GM23338 (cell line): Measurements from ENCODE around the gene UVRAG. TPM values are rescaled to one million over a fixed set of nuclear protein-coding genes. Genes with fewer than 3 reads are reported as not detected.

ENCODE experiments used
- ATAC-seq: fragments of 200-7000 bp; cut with Tn5 transposase; 3 replicates; pipeline ENCODE4 v1.9.1; 2020
- DNase-seq: peaks from one replicate; pipeline ENCODE4 v3.0.0-alpha.2; 2015; ENCODE audit warnings: low spot score
- H2AFZ ChIP-seq: fragments of 200-600 bp; sonication (generic); 2 replicates; pipeline ENCODE4 v1.8.0; 2016; ENCODE audit warnings: antibody characterized with exemption, mild to moderate bottlenecking, moderate library complexity
- H3F3A ChIP-seq: fragments of 200-600 bp; sonication (generic); replicated peaks from 2 replicates; pipeline ENCODE4 v1.8.0; 2017; ENCODE audit warnings: antibody characterized with exemption, mixed run types, low read depth
- H3K27ac ChIP-seq: fragments of 200-600 bp; sonication (generic); 2 replicates; pipeline ENCODE4 v1.6.1; 2016; ENCODE audit warnings: low read depth
- H3K27me3 ChIP-seq: fragments of 200-600 bp; sonication (generic); 2 replicates; pipeline ENCODE4 v1.8.0; 2016; ENCODE audit warnings: mild to moderate bottlenecking, mixed run types, moderate library complexity; ENCODE audit not compliant: insufficient read depth
- H3K36me3 ChIP-seq: fragments of 200-600 bp; sonication (generic); 2 replicates; pipeline ENCODE4 v1.8.0; 2016; ENCODE audit warnings: mild to moderate bottlenecking; ENCODE audit not compliant: insufficient read depth
- H3K4me1 ChIP-seq: fragments of 200-600 bp; sonication (generic); 2 replicates; pipeline ENCODE4 v1.8.0; 2016; ENCODE audit warnings: mild to moderate bottlenecking, moderate library complexity; ENCODE audit not compliant: insufficient read depth
- H3K4me2 ChIP-seq: fragments of 200-600 bp; sonication (generic); 2 replicates; pipeline ENCODE4 v1.7.1; 2017; ENCODE audit warnings: mixed run types
- H3K4me3 ChIP-seq: fragments of 200-600 bp; sonication (generic); 2 replicates; pipeline ENCODE4 v1.6.1; 2016; ENCODE audit warnings: mixed run types
- H3K79me2 ChIP-seq: fragments of 200-600 bp; sonication (generic); replicated peaks from 2 replicates; pipeline ENCODE4 v1.8.0; 2017; ENCODE audit warnings: mild to moderate bottlenecking; ENCODE audit not compliant: insufficient read depth
- H3K9me2 ChIP-seq: fragments of 200-600 bp; sonication (generic); 2 replicates; pipeline ENCODE4 v1.8.0; 2017; ENCODE audit not compliant: insufficient read depth
- H4K20me1 ChIP-seq: fragments of 200-600 bp; sonication (generic); replicated peaks from 2 replicates; pipeline ENCODE4 v1.8.0; 2017; ENCODE audit warnings: mild to moderate bottlenecking; ENCODE audit not compliant: insufficient read depth
- H3K27ac Mint-ChIP-seq: 2 replicates; pipeline ENCODE4 v1.8.0; 2020; ENCODE audit warnings: inconsistent platforms, mild to moderate bottlenecking, moderate library complexity, mixed read lengths
- H3K27me3 Mint-ChIP-seq: 3 replicates; pipeline ENCODE4 v1.8.0; 2022; ENCODE audit warnings: low read depth, mild to moderate bottlenecking, moderate library complexity, mixed read lengths, inconsistent platforms; ENCODE audit not compliant: insufficient read depth, poor library complexity
- H3K36me3 Mint-ChIP-seq: 3 replicates; pipeline ENCODE4 v1.8.0; 2021; ENCODE audit warnings: low read depth, mild to moderate bottlenecking, inconsistent platforms, moderate library complexity, mixed read lengths
- H3K4me1 Mint-ChIP-seq: 3 replicates; pipeline ENCODE4 v1.8.0; 2020; ENCODE audit warnings: mild to moderate bottlenecking, inconsistent platforms, mixed read lengths
- H3K4me3 Mint-ChIP-seq: 3 replicates; pipeline ENCODE4 v1.8.0; 2021; ENCODE audit warnings: moderate library complexity, mild to moderate bottlenecking, inconsistent platforms, mixed read lengths
- H3K9me3 Mint-ChIP-seq: 3 replicates; pipeline ENCODE4 v1.8.0; 2020; ENCODE audit warnings: moderate library complexity, mild to moderate bottlenecking, inconsistent platforms, mixed read lengths
- EZH2phosphoT487 ChIP-seq: fragments of 200-600 bp; sonication (generic); IDR thresholded peaks from one replicate; pipeline ENCODE4 v1.8.1; 2018; ENCODE audit warnings: antibody characterized with exemption; ENCODE audit not compliant: unreplicated experiment
- JUNB ChIP-seq: IDR thresholded peaks from one replicate; pipeline ENCODE4 v1.6.1; 2016; ENCODE audit warnings: antibody characterized with exemption; ENCODE audit not compliant: unreplicated experiment
- NANOG ChIP-seq: IDR thresholded peaks from 2 replicates; pipeline ENCODE4 v1.6.1; 2016; ENCODE audit warnings: antibody characterized with exemption, borderline replicate concordance
- POLR2AphosphoS5 ChIP-seq: IDR thresholded peaks from 2 replicates; pipeline ENCODE4 v1.6.1; 2016; ENCODE audit warnings: antibody characterized with exemption, low read depth
- ZNF462 ChIP-seq: fragments of 250-450 bp; sonication (Bioruptor Pico); IDR thresholded peaks from 2 replicates; pipeline ENCODE4 v1.5.0; 2020; ENCODE audit warnings: mild to moderate bottlenecking, moderate library complexity
- polyA plus RNA-seq: library from polyadenylated mRNA; unstranded; fragments of >200 nt; fragmentation: Nextera tagmentation; extraction: Ambion mirVana; gene quantifications from 2 replicates; pipeline ENCODE4 v1.2.1, GENCODE V29; 2016
- total RNA-seq: library from RNA; depleted of rRNA; stranded (reverse); fragments of >200 nt; shearing (Covaris generic); gene quantifications from 2 replicates; pipeline ENCODE4 v1.2.3, GENCODE V29; 2014
- TF ChIP-seq, protein P1 (sequence below), 2 experiments: fragments of 200-600 bp in 1 of 2; sonication (generic) in 1 of 2; conservative IDR thresholded peaks; 2 replicates each; pipeline versions ENCODE4 v1.5.1 to v1.6.1; 2016 to 2017; ENCODE audit warnings: antibody characterized with exemption in 2 of 2, low read depth in 2 of 2, mild to moderate bottlenecking in 2 of 2, moderate library complexity in 1 of 2

Gene UVRAG
- total and polyA plus RNA-seq, 2 experiments from 2014 or later = 15.3 to 17.4 TPM

- TF ChIP-seq ZNF462 (CRISPR knock-in tag) (no peak), JUNB (no peak)
- TF ChIP-seq, protein P1, sequence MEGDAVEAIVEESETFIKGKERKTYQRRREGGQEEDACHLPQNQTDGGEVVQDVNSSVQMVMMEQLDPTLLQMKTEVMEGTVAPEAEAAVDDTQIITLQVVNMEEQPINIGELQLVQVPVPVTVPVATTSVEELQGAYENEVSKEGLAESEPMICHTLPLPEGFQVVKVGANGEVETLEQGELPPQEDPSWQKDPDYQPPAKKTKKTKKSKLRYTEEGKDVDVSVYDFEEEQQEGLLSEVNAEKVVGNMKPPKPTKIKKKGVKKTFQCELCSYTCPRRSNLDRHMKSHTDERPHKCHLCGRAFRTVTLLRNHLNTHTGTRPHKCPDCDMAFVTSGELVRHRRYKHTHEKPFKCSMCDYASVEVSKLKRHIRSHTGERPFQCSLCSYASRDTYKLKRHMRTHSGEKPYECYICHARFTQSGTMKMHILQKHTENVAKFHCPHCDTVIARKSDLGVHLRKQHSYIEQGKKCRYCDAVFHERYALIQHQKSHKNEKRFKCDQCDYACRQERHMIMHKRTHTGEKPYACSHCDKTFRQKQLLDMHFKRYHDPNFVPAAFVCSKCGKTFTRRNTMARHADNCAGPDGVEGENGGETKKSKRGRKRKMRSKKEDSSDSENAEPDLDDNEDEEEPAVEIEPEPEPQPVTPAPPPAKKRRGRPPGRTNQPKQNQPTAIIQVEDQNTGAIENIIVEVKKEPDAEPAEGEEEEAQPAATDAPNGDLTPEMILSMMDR (conservative IDR thresholded peaks at IDR 0.05; ENCODE audit: low read depth in 2 of 2) = no peak
These were observed 11.6 kb downstream of the UVRAG start (continued) for GRCh38 chr11:75826461-75827230.

DNA sequence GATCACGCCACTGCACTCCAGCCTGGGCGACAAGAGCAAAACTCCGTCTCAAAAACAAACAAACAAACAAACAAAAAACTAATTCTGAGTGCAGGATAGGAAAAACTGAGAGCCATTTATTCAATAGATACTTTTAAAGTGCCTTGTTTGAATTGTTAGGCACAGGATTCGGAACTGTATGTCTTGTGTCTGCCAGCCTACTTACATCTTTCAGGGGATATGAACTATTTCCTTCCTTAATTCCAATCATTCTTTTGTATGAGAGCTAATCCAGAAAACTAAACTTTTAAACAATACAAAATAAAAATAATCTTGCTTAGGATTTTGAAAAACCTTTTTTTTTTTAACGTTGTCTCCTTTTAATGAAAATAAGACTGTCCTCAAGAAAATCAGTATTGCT is 12.6 kb downstream of the UVRAG start:
- Mint-ChIP-seq H3K36me3 (0 out of 3 replicates have a peak, but pooled peaks cover 4% of the 10 kb centered on the region), H3K27ac (no peak overlapping the region), H3K4me3 (no peak overlapping the region), H3K4me1 (peaks cover 3% of the 10 kb centered on the region; the same call in 1 of the 3 replicates), H3K9me3 (no peaks in the 10 kb centered on the region), H3K27me3 (peaks cover 2% of the 10 kb centered on the region)
- ATAC-seq (no peak), DNase-seq (no peak)
- no peak overlapping the region for H3K4me3 ChIP-seq
- H3K4me1 ChIP-seq = no peaks in the 10 kb centered on the region
- H2AFZ ChIP-seq = no peak overlapping the region
- H3F3A ChIP-seq = no peaks in the 10 kb centered on the region
- H3K79me2 ChIP-seq = peaks cover 63% of the 10 kb centered on the region
- H3K9me2 ChIP-seq = no peaks in the 10 kb centered on the region
- H3K4me2 ChIP-seq = no peak overlapping the region
- H4K20me1 ChIP-seq = peaks cover 7% of the 10 kb centered on the region; the same call in 1 of the 2 replicates
- no peaks in the 10 kb centered on the region for H3K36me3 ChIP-seq
- H3K27me3 ChIP-seq = no peaks in the 10 kb centered on the region
- no peak overlapping the region for H3K27ac ChIP-seq
- TF ChIP-seq EZH2phosphoT487 (no peak), NANOG (no peak), ZNF462 (CRISPR knock-in tag) (no peak), POLR2AphosphoS5 (no peak)
